ENCODE data around the gene ZCCHC4.
"Not testable (repeated sequence)": the region's sequence is repeated elsewhere in the genome, so short reads cannot be mapped to it uniquely, and the experiment has no call there.

Gene ZCCHC4

GRCh38 chr4:25321703-25322102, 9.1 kb downstream of the ZCCHC4 start:
- DNase-seq (ENCODE audit: low spot score) = no peak

- DNase-seq (ENCODE audit: low spot score) = not testable (repeated sequence)
Measured at GRCh38 chr4:25328463-25328862, 15.9 kb downstream of the ZCCHC4 start.

- no peak for DNase-seq (ENCODE audit: low spot score)
Measured at GRCh38 chr4:25330335-25330734, 17.8 kb downstream of the ZCCHC4 start.

- DNase-seq (ENCODE audit: low spot score) = no peak
Measured at GRCh38 chr4:25330905-25331808, 18.6 kb downstream of the ZCCHC4 start.

GRCh38 chr4:25343671-25344070, 31.1 kb downstream of the ZCCHC4 start:
- DNase-seq (ENCODE audit: low spot score) = peak; percentile 15

- DNase-seq (ENCODE audit: low spot score) = no peak
Measured at GRCh38 chr4:25345744-25346143, 33.2 kb downstream of the ZCCHC4 start.

GRCh38 chr4:25346913-25347312, 34.3 kb downstream of the ZCCHC4 start:
- DNase-seq (ENCODE audit: low spot score) = no peak

- no peak for DNase-seq (ENCODE audit: low spot score)
Measured at GRCh38 chr4:25347473-25347872, 34.9 kb downstream of the ZCCHC4 start.

GRCh38 chr4:25347971-25348370, 35.4 kb downstream of the ZCCHC4 start:
- no peak for DNase-seq (ENCODE audit: low spot score)

- no peak for DNase-seq (ENCODE audit: low spot score)
Measured at GRCh38 chr4:25350561-25350960, 38.0 kb downstream of the ZCCHC4 start.

- peak; percentile 61 for DNase-seq (ENCODE audit: low spot score)
Measured at GRCh38 chr4:25351777-25352416, 39.3 kb downstream of the ZCCHC4 start.

- DNase-seq (ENCODE audit: low spot score) = no peak
Measured at GRCh38 chr4:25356068-25356467, 43.5 kb downstream of the ZCCHC4 start.

- DNase-seq (ENCODE audit: low spot score) = no peak
Measured at GRCh38 chr4:25358515-25359275, 46.1 kb downstream of the ZCCHC4 start.

- no peak for DNase-seq (ENCODE audit: low spot score)
Measured at GRCh38 chr4:25361253-25361652, 48.7 kb downstream of the ZCCHC4 start.

- DNase-seq (ENCODE audit: low spot score) = peak; percentile 65
Measured at GRCh38 chr4:25367004-25367621, 54.5 kb downstream of the ZCCHC4 start.

GRCh38 chr4:25367877-25368276, 55.3 kb downstream of the ZCCHC4 start:
- no peak for DNase-seq (ENCODE audit: low spot score)

- no peak for DNase-seq (ENCODE audit: low spot score)
Measured at GRCh38 chr4:25368315-25368714, 55.7 kb downstream of the ZCCHC4 start.

- no peak for DNase-seq (ENCODE audit: low spot score)
Measured at GRCh38 chr4:25370242-25370641, 57.7 kb downstream of the ZCCHC4 start.

- not testable (repeated sequence) for DNase-seq (ENCODE audit: low spot score)
Measured at GRCh38 chr4:25372549-25372948, 60.0 kb downstream of the ZCCHC4 start.

- peak; percentile 91 for DNase-seq (ENCODE audit: low spot score)
Measured at GRCh38 chr4:25376754-25377571, 64.4 kb downstream of the ZCCHC4 start, which contains the start of gene ANAPC4. Gene ANAPC4 (plus strand): TSS chr4:25377263. CDS start chr4:25377428, 165 bp downstream.

Data from RKO (cell line).